Activated naive CD8-positive, alpha-beta T cell treated with anti-CD3 and anti-CD28 coated beads, Interleukin-2, amount 50 U/mL, for 24 hours (primary cell): ENCODE measurements around the gene IFT122.

Experiments used
- ATAC-seq: fragments of 150-1000 bp; cut with Tn5 transposase; one replicate; pipeline ENCODE4 v1.10.0; 2021
- DNase-seq: peaks from one replicate; pipeline ENCODE4 v3.0.0; 2021
- H3K27ac Mint-ChIP-seq: one replicate; pipeline ENCODE4 v1.8.0; 2021; ENCODE audit warnings: mild to moderate bottlenecking, mixed read lengths
- H3K27me3 Mint-ChIP-seq: one replicate; pipeline ENCODE4 v1.8.0; 2021; ENCODE audit warnings: mixed read lengths
- H3K36me3 Mint-ChIP-seq: one replicate; pipeline ENCODE4 v1.8.0; 2021; ENCODE audit warnings: low read depth, mixed read lengths
- H3K4me1 Mint-ChIP-seq: one replicate; pipeline ENCODE4 v1.8.0; 2021; ENCODE audit warnings: mixed read lengths
- H3K4me3 Mint-ChIP-seq: one replicate; pipeline ENCODE4 v1.8.0; 2021; ENCODE audit warnings: mild to moderate bottlenecking, moderate library complexity, mixed read lengths
- H3K9me3 Mint-ChIP-seq: one replicate; pipeline ENCODE4 v1.8.0; 2021; ENCODE audit warnings: mixed read lengths

The IFT122 gene

DNA sequence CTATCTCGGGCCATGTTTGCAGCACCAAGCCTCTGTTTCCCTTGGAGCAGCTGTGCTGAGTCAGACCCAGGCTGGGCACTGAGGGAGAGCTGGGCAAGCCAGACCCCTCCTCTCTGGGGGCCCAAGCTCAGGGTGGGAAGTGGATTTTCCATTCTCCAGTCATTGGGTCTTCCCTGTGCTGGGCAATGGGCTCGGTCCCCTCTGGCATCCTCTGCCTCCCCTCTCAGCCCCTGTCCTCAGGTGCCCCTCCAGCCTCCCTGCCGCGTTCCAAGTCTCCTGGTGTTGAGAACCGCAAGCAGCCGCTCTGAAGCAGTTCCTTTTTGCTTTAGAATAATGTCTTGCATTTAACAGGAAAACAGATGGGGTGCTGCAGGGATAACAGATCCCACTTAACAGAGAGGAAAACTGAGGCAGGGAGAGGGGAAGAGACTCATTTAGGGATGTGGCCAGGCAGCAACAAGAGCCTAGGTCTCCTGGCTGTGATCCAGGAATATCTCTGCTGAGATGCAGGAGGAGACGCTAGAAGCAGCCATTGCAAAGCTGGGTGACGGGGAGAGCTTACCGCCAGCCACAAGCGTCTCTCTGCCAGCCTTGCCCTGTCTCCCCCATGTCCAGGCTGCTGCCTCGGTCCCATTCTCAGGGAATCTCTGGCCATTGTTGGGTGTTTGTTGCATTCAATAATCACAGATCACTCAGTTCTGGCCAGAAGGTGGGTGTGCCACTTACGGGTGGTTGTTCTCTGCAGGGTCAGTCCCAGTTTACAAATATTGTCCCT is 89.6 kb downstream of the IFT122 start:
- no peak for ATAC-seq
- H3K9me3 Mint-ChIP-seq: no peaks in the 10 kb centered on the region
- H3K4me3 Mint-ChIP-seq: no peak overlapping the region
- H3K4me1 Mint-ChIP-seq: peaks cover 11% of the 10 kb centered on the region
- no peak overlapping the region for H3K27ac Mint-ChIP-seq
- no peaks in the 10 kb centered on the region for H3K36me3 Mint-ChIP-seq
- no peaks in the 10 kb centered on the region for H3K27me3 Mint-ChIP-seq
- DNase-seq: no peak

- Mint-ChIP-seq H3K4me1 (peaks cover 8% of the 10 kb centered on the region), H3K27me3 (no peaks in the 10 kb centered on the region), H3K9me3 (no peaks in the 10 kb centered on the region), H3K36me3 (no peaks in the 10 kb centered on the region), H3K4me3 (no peak overlapping the region), H3K27ac (no peak overlapping the region)
- ATAC-seq (no peak), DNase-seq (no peak)
These were observed 90.3 kb downstream of the IFT122 start for GRCh38 chr3:129530251-129530791.

DNA sequence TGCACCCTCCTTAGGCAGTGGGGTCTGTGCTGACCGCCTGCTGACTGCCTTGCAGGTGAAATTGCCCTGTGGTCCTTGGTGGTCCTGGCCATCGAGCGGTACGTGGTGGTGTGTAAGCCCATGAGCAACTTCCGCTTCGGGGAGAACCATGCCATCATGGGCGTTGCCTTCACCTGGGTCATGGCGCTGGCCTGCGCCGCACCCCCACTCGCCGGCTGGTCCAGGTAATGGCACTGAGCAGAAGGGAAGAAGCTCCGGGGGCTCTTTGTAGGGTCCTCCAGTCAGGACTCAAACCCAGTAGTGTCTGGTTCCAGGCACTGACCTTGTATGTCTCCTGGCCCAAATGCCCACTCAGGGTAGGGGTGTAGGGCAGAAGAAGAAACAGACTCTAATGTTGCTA is 90.8 kb downstream of the IFT122 start:
- no peak overlapping the region for H3K27ac Mint-ChIP-seq
- H3K4me3 Mint-ChIP-seq: no peak overlapping the region
- H3K27me3 Mint-ChIP-seq: no peaks in the 10 kb centered on the region
- DNase-seq (no peak), ATAC-seq (no peak)
- peaks cover 5% of the 10 kb centered on the region for H3K4me1 Mint-ChIP-seq
- no peaks in the 10 kb centered on the region for H3K9me3 Mint-ChIP-seq
- H3K36me3 Mint-ChIP-seq: no peaks in the 10 kb centered on the region

GRCh38 chr3:129531699-129532098 is 91.7 kb downstream of the IFT122 start:
- no peak overlapping the region for H3K4me3 Mint-ChIP-seq
- DNase-seq (no peak), ATAC-seq (no peak)
- no peaks in the 10 kb centered on the region for H3K36me3 Mint-ChIP-seq
- no peaks in the 10 kb centered on the region for H3K27me3 Mint-ChIP-seq
- H3K9me3 Mint-ChIP-seq: no peaks in the 10 kb centered on the region
- H3K27ac Mint-ChIP-seq: no peak overlapping the region
- H3K4me1 Mint-ChIP-seq: peaks cover 2% of the 10 kb centered on the region

DNA sequence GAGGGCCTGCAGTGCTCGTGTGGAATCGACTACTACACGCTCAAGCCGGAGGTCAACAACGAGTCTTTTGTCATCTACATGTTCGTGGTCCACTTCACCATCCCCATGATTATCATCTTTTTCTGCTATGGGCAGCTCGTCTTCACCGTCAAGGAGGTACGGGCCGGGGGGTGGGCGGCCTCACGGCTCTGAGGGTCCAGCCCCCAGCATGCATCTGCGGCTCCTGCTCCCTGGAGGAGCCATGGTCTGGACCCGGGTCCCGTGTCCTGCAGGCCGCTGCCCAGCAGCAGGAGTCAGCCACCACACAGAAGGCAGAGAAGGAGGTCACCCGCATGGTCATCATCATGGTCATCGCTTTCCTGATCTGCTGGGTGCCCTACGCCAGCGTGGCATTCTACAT is 92.2 kb downstream of the IFT122 start:
- Mint-ChIP-seq H3K9me3 (no peaks in the 10 kb centered on the region), H3K27ac (no peak overlapping the region), H3K4me1 (no peaks in the 10 kb centered on the region), H3K36me3 (no peaks in the 10 kb centered on the region), H3K4me3 (no peak overlapping the region), H3K27me3 (no peaks in the 10 kb centered on the region)
- DNase-seq (no peak), ATAC-seq (no peak)

GRCh38 chr3:129533406-129533805 is 93.4 kb downstream of the IFT122 start:
- H3K4me3 Mint-ChIP-seq: no peak overlapping the region
- DNase-seq: no peak
- H3K27me3 Mint-ChIP-seq: no peaks in the 10 kb centered on the region
- H3K27ac Mint-ChIP-seq: no peak overlapping the region
- no peaks in the 10 kb centered on the region for H3K9me3 Mint-ChIP-seq
- no peak for ATAC-seq
- no peaks in the 10 kb centered on the region for H3K36me3 Mint-ChIP-seq
- H3K4me1 Mint-ChIP-seq: no peaks in the 10 kb centered on the region

DNA sequence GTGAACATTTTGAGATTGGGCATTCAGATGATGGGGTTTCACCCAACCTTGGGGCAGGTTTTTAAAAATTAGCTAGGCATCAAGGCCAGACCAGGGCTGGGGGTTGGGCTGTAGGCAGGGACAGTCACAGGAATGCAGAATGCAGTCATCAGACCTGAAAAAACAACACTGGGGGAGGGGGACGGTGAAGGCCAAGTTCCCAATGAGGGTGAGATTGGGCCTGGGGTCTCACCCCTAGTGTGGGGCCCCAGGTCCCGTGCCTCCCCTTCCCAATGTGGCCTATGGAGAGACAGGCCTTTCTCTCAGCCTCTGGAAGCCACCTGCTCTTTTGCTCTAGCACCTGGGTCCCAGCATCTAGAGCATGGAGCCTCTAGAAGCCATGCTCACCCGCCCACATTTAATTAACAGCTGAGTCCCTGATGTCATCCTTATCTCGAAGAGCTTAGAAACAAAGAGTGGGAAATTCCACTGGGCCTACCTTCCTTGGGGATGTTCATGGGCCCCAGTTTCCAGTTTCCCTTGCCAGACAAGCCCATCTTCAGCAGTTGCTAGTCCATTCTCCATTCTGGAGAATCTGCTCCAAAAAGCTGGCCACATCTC is 94.5 kb downstream of the IFT122 start:
- H3K4me1 Mint-ChIP-seq: no peaks in the 10 kb centered on the region
- no peak overlapping the region for H3K4me3 Mint-ChIP-seq
- H3K27ac Mint-ChIP-seq: no peak overlapping the region
- ATAC-seq (no peak), DNase-seq (no peak)
- no peaks in the 10 kb centered on the region for H3K27me3 Mint-ChIP-seq
- no peaks in the 10 kb centered on the region for H3K9me3 Mint-ChIP-seq
- H3K36me3 Mint-ChIP-seq: no peaks in the 10 kb centered on the region

- no peaks in the 10 kb centered on the region for H3K4me1 Mint-ChIP-seq
- no peaks in the 10 kb centered on the region for H3K9me3 Mint-ChIP-seq
- H3K27ac Mint-ChIP-seq: no peak overlapping the region
- no peak for DNase-seq
- H3K36me3 Mint-ChIP-seq: no peaks in the 10 kb centered on the region
- ATAC-seq: no peak
- no peak overlapping the region for H3K4me3 Mint-ChIP-seq
- no peaks in the 10 kb centered on the region for H3K27me3 Mint-ChIP-seq
These were observed 95.1 kb downstream of the IFT122 start for GRCh38 chr3:129535075-129535474.

- Mint-ChIP-seq H3K27me3 (no peaks in the 10 kb centered on the region), H3K36me3 (no peaks in the 10 kb centered on the region), H3K4me3 (no peak overlapping the region), H3K27ac (no peak overlapping the region), H3K4me1 (no peaks in the 10 kb centered on the region), H3K9me3 (no peaks in the 10 kb centered on the region)
- no peak for DNase-seq
- no peak for ATAC-seq
These were observed 96.3 kb downstream of the IFT122 start for GRCh38 chr3:129536374-129536667.

GRCh38 chr3:129536804-129537203 is 96.8 kb downstream of the IFT122 start:
- H3K27me3 Mint-ChIP-seq: no peaks in the 10 kb centered on the region
- no peak overlapping the region for H3K4me3 Mint-ChIP-seq
- no peak for ATAC-seq
- no peak overlapping the region for H3K27ac Mint-ChIP-seq
- H3K36me3 Mint-ChIP-seq: no peaks in the 10 kb centered on the region
- no peaks in the 10 kb centered on the region for H3K4me1 Mint-ChIP-seq
- no peaks in the 10 kb centered on the region for H3K9me3 Mint-ChIP-seq
- no peak for DNase-seq

DNA sequence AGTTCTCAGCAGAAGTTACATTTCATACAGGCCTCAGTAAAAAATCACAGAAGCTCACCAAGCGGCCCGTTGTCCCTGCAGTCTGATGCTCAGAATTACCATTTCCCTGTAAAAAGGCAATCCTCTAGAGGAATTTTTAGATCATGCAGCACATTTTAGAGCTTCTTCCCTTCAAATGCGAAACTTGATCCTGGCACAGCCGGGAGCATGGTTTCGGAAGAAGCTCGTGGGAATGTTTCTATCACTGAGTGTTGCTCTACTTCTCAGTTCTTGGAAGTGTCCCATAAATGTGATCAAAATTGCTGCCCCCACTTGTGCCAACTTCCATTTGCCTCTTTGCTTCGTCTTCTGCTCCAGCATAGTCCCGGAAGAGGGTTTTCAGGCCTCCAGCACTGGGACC is 99.2 kb downstream of the IFT122 start:
- ATAC-seq: no peak
- Mint-ChIP-seq H3K27me3 (no peaks in the 10 kb centered on the region), H3K4me1 (no peaks in the 10 kb centered on the region), H3K9me3 (no peaks in the 10 kb centered on the region), H3K4me3 (no peak overlapping the region), H3K36me3 (no peaks in the 10 kb centered on the region), H3K27ac (no peak overlapping the region)
- DNase-seq: no peak

DNA sequence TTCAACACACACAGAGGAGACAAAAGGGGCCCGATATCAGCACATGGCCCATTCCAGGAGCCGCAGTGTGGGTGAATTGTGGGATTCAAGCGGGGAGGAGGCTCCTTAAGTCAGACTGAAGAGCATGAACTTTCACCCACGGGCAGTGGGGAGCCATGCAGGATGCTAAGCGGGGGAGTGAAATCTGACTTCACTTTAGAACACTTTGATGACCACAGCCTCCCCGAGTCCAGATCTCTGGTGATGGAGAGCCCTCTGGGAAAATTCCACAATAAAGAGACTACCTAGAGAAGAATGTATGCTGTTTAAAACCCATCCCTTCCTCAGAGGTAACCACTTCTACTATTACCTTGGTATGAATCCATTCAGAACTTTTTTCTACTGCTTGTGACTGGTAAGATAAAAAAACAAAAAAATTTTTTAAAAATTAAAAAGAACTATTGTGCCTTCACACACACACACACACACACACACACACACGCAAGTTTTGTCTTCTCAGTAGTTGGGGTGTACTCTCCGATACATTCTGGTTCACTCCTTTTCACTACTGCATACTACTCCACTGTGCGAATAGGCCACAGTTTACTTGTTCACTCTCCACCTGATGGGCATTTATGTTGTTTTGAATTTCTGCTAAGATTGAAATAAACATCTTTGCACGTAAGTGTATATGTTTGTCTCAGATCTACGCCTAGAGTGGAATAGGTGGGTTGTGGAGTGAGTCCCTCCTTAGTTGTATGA is 100.9 kb downstream of the IFT122 start:
- DNase-seq (no peak), ATAC-seq (no peak)
- Mint-ChIP-seq H3K27me3 (no peaks in the 10 kb centered on the region), H3K9me3 (no peaks in the 10 kb centered on the region), H3K4me1 (no peaks in the 10 kb centered on the region), H3K27ac (no peak overlapping the region), H3K4me3 (no peak overlapping the region), H3K36me3 (no peaks in the 10 kb centered on the region)

GRCh38 chr3:129542747-129543146 is 102.7 kb downstream of the IFT122 start:
- ATAC-seq (no peak), DNase-seq (no peak)
- H3K27me3 Mint-ChIP-seq: no peaks in the 10 kb centered on the region
- no peaks in the 10 kb centered on the region for H3K36me3 Mint-ChIP-seq
- no peaks in the 10 kb centered on the region for H3K9me3 Mint-ChIP-seq
- no peaks in the 10 kb centered on the region for H3K4me1 Mint-ChIP-seq
- no peak overlapping the region for H3K4me3 Mint-ChIP-seq
- no peak overlapping the region for H3K27ac Mint-ChIP-seq

GRCh38 chr3:129543156-129543790 is 103.2 kb downstream of the IFT122 start, which contains the start of gene H1-8:
Gene H1-8, plus strand, starts transcription at chr3:129543175. Its CDS starts 44 bp downstream, at chr3:129543219.
- no peaks in the 10 kb centered on the region for H3K4me1 Mint-ChIP-seq
- H3K9me3 Mint-ChIP-seq: no peaks in the 10 kb centered on the region
- DNase-seq (no peak), ATAC-seq (no peak)
- no peaks in the 10 kb centered on the region for H3K36me3 Mint-ChIP-seq
- no peak within 1 kb of the TSS for H3K27ac Mint-ChIP-seq
- no peak within 1 kb of the TSS for H3K4me3 Mint-ChIP-seq
- H3K27me3 Mint-ChIP-seq: no peaks in the 10 kb centered on the region

GRCh38 chr3:129543999-129544398 is 104.0 kb downstream of the IFT122 start:
- Mint-ChIP-seq H3K9me3 (no peaks in the 10 kb centered on the region), H3K36me3 (no peaks in the 10 kb centered on the region), H3K4me1 (no peaks in the 10 kb centered on the region), H3K27me3 (no peaks in the 10 kb centered on the region), H3K4me3 (no peak overlapping the region), H3K27ac (no peak overlapping the region)
- ATAC-seq: no peak
- DNase-seq: no peak
